NT2/D1 (cell line): ENCODE measurements around the gene TRIM37.

Source experiments
- SUZ12 ChIP-seq: IDR thresholded peaks from 2 replicates; pipeline ENCODE4 v1.6.1; 2011; ENCODE audit not compliant: insufficient read length, insufficient read depth; ENCODE audit errors: extremely low read depth
- YY1 ChIP-seq: IDR thresholded peaks from 2 replicates; pipeline ENCODE4 v1.6.1; 2011; ENCODE audit not compliant: insufficient read length, insufficient read depth
- ZNF274 ChIP-seq: IDR thresholded peaks from 2 replicates; pipeline ENCODE4 v1.6.1; 2011; ENCODE audit warnings: mild to moderate bottlenecking, low read depth, low read length

DNA sequence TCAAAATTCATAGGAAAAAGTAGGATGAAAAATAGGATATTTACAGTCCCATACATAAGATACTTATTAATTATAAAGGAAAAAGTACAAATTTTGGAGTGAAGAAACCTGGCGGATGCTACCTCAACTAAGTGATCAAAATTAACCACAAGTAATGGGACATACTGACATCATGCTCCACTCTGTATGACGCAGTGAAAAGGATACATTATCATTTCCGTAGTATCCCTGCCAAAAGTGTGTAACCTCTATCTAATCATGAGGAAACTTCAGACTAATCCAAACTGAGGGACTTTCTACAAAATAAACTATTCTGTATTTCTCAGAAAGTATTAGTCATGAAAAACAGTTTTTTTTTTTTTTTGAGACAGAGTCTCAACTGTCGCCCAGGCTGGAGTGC is 60.5 kb downstream of the TRIM37 start:
- TF ChIP-seq ZNF274 (no peak), SUZ12 (no peak), YY1 (no peak)
